AG04450 (cell line): ENCODE results near the gene UBN1. TPM values are rescaled to one million over a fixed set of nuclear protein-coding genes. Genes with fewer than 3 reads are reported as not detected.

Experiments
- CTCF ChIA-PET: fragments of 300-600, 350-600 bp; formaldehyde crosslinking; extraction: SDS; loops from one replicate; lab custom pipeline; 2022; ENCODE audit warnings: antibody characterized with exemption, inconsistent platforms; lab: Charles Lee
- POLR2A ChIA-PET: fragments of 350-600 bp; formaldehyde crosslinking; extraction: SDS; loops from one replicate; lab custom pipeline; 2021; ENCODE audit warnings: antibody characterized with exemption, inconsistent platforms; lab: Yijun Ruan, JAX
- DNase-seq: peaks from one replicate; pipeline ENCODE4 v3.0.0-alpha.2; 2011; ENCODE audit warnings: low read depth, low spot score
- H3K27ac ChIP-seq: one replicate; pipeline ENCODE4 v1.5.1; 2012; ENCODE audit warnings: low read depth, low read length, control low read depth
- H3K27me3 ChIP-seq: one replicate; pipeline ENCODE4 v1.6.0; 2012; ENCODE audit warnings: low read length; ENCODE audit not compliant: control insufficient read depth, insufficient read depth
- H3K4me3 ChIP-seq: 2 replicates; pipeline ENCODE4 v1.5.1; 2011; ENCODE audit warnings: mild to moderate bottlenecking, low read depth, low read length, control low read depth
- H3K9me3 ChIP-seq: 2 replicates; pipeline ENCODE4 v1.5.1; 2012; ENCODE audit warnings: low read length; ENCODE audit not compliant: control insufficient read depth, insufficient read depth
- polyA plus RNA-seq: library from polyadenylated mRNA; depleted of rRNA; stranded (reverse); fragments of >200 nt; gene quantifications from 2 replicates; pipeline ENCODE4 v1.2.3, GENCODE V29; 2011
- TF ChIP-seq, protein P1 (sequence below): IDR thresholded peaks from 2 replicates; pipeline ENCODE4 v1.5.1; 2011; ENCODE audit warnings: low read depth, low read length, control low read depth, inconsistent platforms

UBN1 gene
- polyA plus RNA-seq, 1 experiment: 11.2 TPM

- H3K4me3 ChIP-seq: no peak overlapping the region
- H3K27ac ChIP-seq: no peak overlapping the region
- no peaks in the 10 kb centered on the region for H3K27me3 ChIP-seq
- TF ChIP-seq, protein P1, sequence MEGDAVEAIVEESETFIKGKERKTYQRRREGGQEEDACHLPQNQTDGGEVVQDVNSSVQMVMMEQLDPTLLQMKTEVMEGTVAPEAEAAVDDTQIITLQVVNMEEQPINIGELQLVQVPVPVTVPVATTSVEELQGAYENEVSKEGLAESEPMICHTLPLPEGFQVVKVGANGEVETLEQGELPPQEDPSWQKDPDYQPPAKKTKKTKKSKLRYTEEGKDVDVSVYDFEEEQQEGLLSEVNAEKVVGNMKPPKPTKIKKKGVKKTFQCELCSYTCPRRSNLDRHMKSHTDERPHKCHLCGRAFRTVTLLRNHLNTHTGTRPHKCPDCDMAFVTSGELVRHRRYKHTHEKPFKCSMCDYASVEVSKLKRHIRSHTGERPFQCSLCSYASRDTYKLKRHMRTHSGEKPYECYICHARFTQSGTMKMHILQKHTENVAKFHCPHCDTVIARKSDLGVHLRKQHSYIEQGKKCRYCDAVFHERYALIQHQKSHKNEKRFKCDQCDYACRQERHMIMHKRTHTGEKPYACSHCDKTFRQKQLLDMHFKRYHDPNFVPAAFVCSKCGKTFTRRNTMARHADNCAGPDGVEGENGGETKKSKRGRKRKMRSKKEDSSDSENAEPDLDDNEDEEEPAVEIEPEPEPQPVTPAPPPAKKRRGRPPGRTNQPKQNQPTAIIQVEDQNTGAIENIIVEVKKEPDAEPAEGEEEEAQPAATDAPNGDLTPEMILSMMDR: no peak
- POLR2A ChIA-PET: no interaction called here
- no peaks in the 10 kb centered on the region for H3K9me3 ChIP-seq
- DNase-seq: no peak
- CTCF ChIA-PET: interaction anchor here (1.2 kb wide), 1 partner anchor 79 kb away, joined by 6 read pairs; no protein-coding TSS in a partner anchor
Measured at GRCh38 chr16:4876646-4877379, 29.5 kb downstream of the UBN1 start.

- H3K9me3 ChIP-seq: no peaks in the 10 kb centered on the region; the same call in 1 of the 2 replicates
- no peak overlapping the region for H3K27ac ChIP-seq
- H3K4me3 ChIP-seq: no peak overlapping the region
- H3K27me3 ChIP-seq: no peaks in the 10 kb centered on the region
- no peak for DNase-seq
- TF ChIP-seq, protein P1: no peak
- ChIA-PET POLR2A (no interaction called here), CTCF (no interaction called here)
Measured at GRCh38 chr16:4877380-4877685, 30.1 kb downstream of the UBN1 start.

- H3K27me3 ChIP-seq: no peaks in the 10 kb centered on the region
- no peak for DNase-seq
- ChIA-PET CTCF (interaction anchor here (0.7 to 1.1 kb wide), 2 partner anchors 29 to 77 kb away, joined by 3 to 4 read pairs; no protein-coding TSS in a partner anchor), POLR2A (no interaction called here)
- H3K4me3 ChIP-seq: no peak overlapping the region
- no peak overlapping the region for H3K27ac ChIP-seq
- TF ChIP-seq, protein P1: no peak
- peaks cover 9% of the 10 kb centered on the region; the same call in 1 of the 2 replicates for H3K9me3 ChIP-seq
Measured at GRCh38 chr16:4879049-4879448, 31.8 kb downstream of the UBN1 start.

GRCh38 chr16:4880006-4880580 lies 32.8 kb downstream of the UBN1 start:
- Histone ChIP-seq H3K27ac (no peak overlapping the region), H3K27me3 (no peaks in the 10 kb centered on the region), H3K4me3 (no peak overlapping the region), H3K9me3 (peaks cover 11% of the 10 kb centered on the region; the same call in 1 of the 2 replicates)
- DNase-seq: no peak
- ChIA-PET POLR2A (no interaction called here), CTCF (interaction anchor here (0.7 to 2.6 kb wide), 2 partner anchors 28 to 76 kb away, joined by 3 to 13 read pairs; no protein-coding TSS in a partner anchor)
- TF ChIP-seq, protein P1: no peak
